GM12878 (cell line): ENCODE results near the gene TESK2. TPM values are rescaled to one million over a fixed set of nuclear protein-coding genes. Genes with fewer than 3 reads are reported as not detected.

ENCODE experiments used
- ATAC-seq: fragments of 200-7000 bp; cut with Tn5 transposase; 3 replicates; pipeline ENCODE4 v1.9.1; 2020; ENCODE audit warnings: mild to moderate bottlenecking, moderate library complexity
- BruUV-seq: library from RNA; stranded (reverse); fragments of 400-500 nt; replicated peaks from 2 replicates; lab custom pipeline; 2021; lab: Mats Ljungman, UMichigan
- CTCF ChIA-PET: fragments of 300-600 bp; sonication (Branson Sonifier 250); formaldehyde crosslinking; extraction: SDS; loops from one replicate; lab custom pipeline; 2021; ENCODE audit warnings: inconsistent platforms; lab: Yijun Ruan, JAX
- POLR2A ChIA-PET: fragments of 350-600 bp; formaldehyde crosslinking; extraction: SDS; loops from one replicate; lab custom pipeline; 2021; ENCODE audit warnings: inconsistent platforms; lab: Charles Lee
- RAD21 ChIA-PET: fragments of 300-600 bp; sonication (Branson Sonifier 250); formaldehyde crosslinking; loops from one replicate; lab custom pipeline; 2023; ENCODE audit warnings: antibody characterized with exemption; ENCODE audit not compliant: unreplicated experiment; lab: Charles Lee
- SMC1A ChIA-PET: fragments of 300-600 bp; sonication (Branson Sonifier 250); formaldehyde crosslinking; loops from one replicate; lab custom pipeline; 2023; ENCODE audit not compliant: unreplicated experiment, uncharacterized antibody; lab: Charles Lee
- DNase-seq: peaks from one replicate; pipeline ENCODE4 v3.0.0-alpha.2; 2011; ENCODE audit warnings: low read depth, low spot score
- FAIRE-seq: peaks from 3 replicates; lab custom pipeline; 2011; peaks lifted over from hg19 to GRCh38; lab: Jason Lieb, UNC
- H2AFZ ChIP-seq: 2 replicates; pipeline ENCODE4 v1.6.0; 2011; ENCODE audit warnings: low read depth, low read length, control low read depth; ENCODE audit not compliant: control insufficient read depth
- H3K27ac ChIP-seq: 2 replicates; pipeline ENCODE4 v1.5.1; 2011; ENCODE audit warnings: control low read depth; ENCODE audit not compliant: control insufficient read depth, insufficient read depth
- H3K27me3 ChIP-seq, 2 experiments: replicated peaks in 1 of 2; 2 replicates each; pipeline versions ENCODE4 v1.6.0 to v1.6.1; 2011; ENCODE audit warnings: low read length in 1 of 2; ENCODE audit not compliant: control insufficient read depth in 2 of 2, insufficient read depth in 2 of 2
- H3K36me3 ChIP-seq, 2 experiments: 2 replicates each; pipeline ENCODE4 v1.5.1; 2011; ENCODE audit warnings: low read length in 1 of 2; ENCODE audit not compliant: control insufficient read depth in 2 of 2, insufficient read depth in 2 of 2
- H3K4me1 ChIP-seq: 2 replicates; pipeline ENCODE4 v1.6.1; 2011; ENCODE audit warnings: mild to moderate bottlenecking, low read length, moderate library complexity, mixed read lengths; ENCODE audit not compliant: control insufficient read depth, insufficient read depth
- H3K4me2 ChIP-seq: 2 replicates; pipeline ENCODE4 v1.6.0; 2011; ENCODE audit warnings: control low read depth; ENCODE audit not compliant: control insufficient read depth, insufficient read depth
- H3K4me3 ChIP-seq: fragments of 200-600 bp; sonication (generic); 2 replicates; pipeline ENCODE4 v1.5.1; 2016
- H3K79me2 ChIP-seq: 2 replicates; pipeline ENCODE4 v1.6.0; 2011; ENCODE audit warnings: low read length; ENCODE audit not compliant: control insufficient read depth, insufficient read depth
- H3K9ac ChIP-seq: 2 replicates; pipeline ENCODE4 v1.8.0; 2011; ENCODE audit warnings: low read length, control low read depth, mixed read lengths; ENCODE audit not compliant: control insufficient read depth, insufficient read depth
- H3K9me3 ChIP-seq: replicated peaks from 3 replicates; pipeline ENCODE4 v1.5.1; 2011; ENCODE audit warnings: mild to moderate bottlenecking, low read length; ENCODE audit not compliant: control insufficient read depth, insufficient read depth
- H4K20me1 ChIP-seq: 2 replicates; pipeline ENCODE4 v1.6.0; 2011; ENCODE audit not compliant: control insufficient read depth, insufficient read depth
- BRCA1 ChIP-seq: IDR thresholded peaks from 2 replicates; pipeline ENCODE4 v1.6.1; 2011; ENCODE audit warnings: low read depth, low read length, improper control_type of control experiment
- CHD2 ChIP-seq: IDR thresholded peaks from 2 replicates; pipeline ENCODE4 v1.6.1; 2011; ENCODE audit warnings: low read depth, low read length, improper control_type of control experiment, borderline replicate concordance
- EP300 ChIP-seq, 2 experiments: fragments of 150-350 bp in 1 of 2; IDR thresholded peaks; 2 replicates each; pipeline ENCODE4 v1.6.1; 2011 to 2012; ENCODE audit warnings: low read depth in 2 of 2, low read length in 2 of 2, borderline replicate concordance in 1 of 2, improper control_type of control experiment in 1 of 2, inconsistent platforms in 1 of 2; ENCODE audit not compliant: control insufficient read depth in 1 of 2
- ESRRA ChIP-seq: IDR thresholded peaks from 2 replicates; pipeline ENCODE4 v1.6.1; 2012; ENCODE audit warnings: mild to moderate bottlenecking, low read length, improper control_type of control experiment
- HCFC1 ChIP-seq: fragments of 150-350 bp; IDR thresholded peaks from 2 replicates; pipeline ENCODE4 v1.6.1; 2014; ENCODE audit warnings: low read length
- IRF4 ChIP-seq: IDR thresholded peaks from 2 replicates; pipeline ENCODE4 v1.6.1; 2011; ENCODE audit warnings: low read depth, low read length
- KLF5 ChIP-seq: fragments of 450-650 bp; IDR thresholded peaks from 2 replicates; pipeline ENCODE4 v1.6.1; 2014; ENCODE audit warnings: mild to moderate bottlenecking; ENCODE audit not compliant: partially characterized antibody
- MXI1 ChIP-seq: fragments of 150-350 bp; IDR thresholded peaks from 2 replicates; pipeline ENCODE4 v1.6.1; 2011; ENCODE audit warnings: low read depth, mild to moderate bottlenecking, inconsistent platforms, low read length, improper control_type of control experiment
- MYB ChIP-seq: fragments of 150-350 bp; IDR thresholded peaks from 2 replicates; pipeline ENCODE4 v1.6.1; 2014; ENCODE audit warnings: mild to moderate bottlenecking, low read depth, low read length, borderline replicate concordance
- NFXL1 ChIP-seq: fragments of 450-650 bp; IDR thresholded peaks from 2 replicates; pipeline ENCODE4 v1.6.1; 2017; ENCODE audit warnings: antibody characterized with exemption, mild to moderate bottlenecking, borderline replicate concordance
- NR2C1 ChIP-seq: fragments of 450-650 bp; IDR thresholded peaks from 2 replicates; pipeline ENCODE4 v1.6.1; 2017; ENCODE audit warnings: antibody characterized with exemption, mild to moderate bottlenecking, moderate library complexity
- RBBP5 ChIP-seq: fragments of 200-600 bp; sonication (generic); conservative IDR thresholded peaks from 2 replicates; pipeline ENCODE4 v1.6.1; 2016
- SREBF2 ChIP-seq: IDR thresholded peaks from 2 replicates; pipeline ENCODE4 v1.6.1; 2012; ENCODE audit warnings: mild to moderate bottlenecking, low read length
- ZZZ3 ChIP-seq: IDR thresholded peaks from 2 replicates; pipeline ENCODE4 v1.6.1; 2011; ENCODE audit warnings: low read depth; ENCODE audit not compliant: control insufficient read depth, insufficient read length
- WGBS: methylation state at CpG from one replicate; pipeline ENCODE4 v1.1.6; 2016; ENCODE audit warnings: low lambda C conversion rate; ENCODE audit not compliant: insufficient replicate concordance, insufficient coverage; ENCODE audit errors: missing lambda C conversion rate; 5-methylcytosine and 5-hydroxymethylcytosine counted together
- in situ Hi-C: fragments of 300-500 bp; cut with MboI; formaldehyde crosslinking; loops from 9 replicates; pipeline ENCODE4 v1.14.3; 2018; ENCODE audit warnings: mixed read lengths
- intact Hi-C: fragments of 100-400 bp; cut with micrococcal nuclease; formaldehyde crosslinking; loops from one replicate; pipeline ENCODE4 v1.14.2; 2022; ENCODE audit not compliant: unreplicated experiment
- polyA plus RNA-seq, 11 experiments: library from polyadenylated mRNA; depleted of rRNA in 4 of 11; unstranded in 6 of 11; stranded (reverse) in 5 of 11; fragments of >200 nt; fragmentation: Nextera tagmentation in 4 of 11; fragmentation: Illumina TruSeq in 1 of 11; extraction: Ambion mirVana in 4 of 11; extraction: Trizol in 1 of 11; gene quantifications; 1 replicate in 1 of 11; 2 replicates in 10 of 11; pipeline versions ENCODE4 v1.2.1 to v1.2.3, GENCODE V29; 2011 to 2016; ENCODE audit warnings: inconsistent platforms in 2 of 11, missing spikeins in 2 of 11, low read depth in 1 of 11
- total RNA-seq, 4 experiments: library from RNA; depleted of rRNA in 3 of 4; stranded (reverse); fragments of >200 nt in 3 of 4; fragmentation: Illumina TruSeq in 1 of 4; extraction: Trizol in 1 of 4; gene quantifications; 2 replicates each; pipeline versions ENCODE4 v1.2.1 to v1.2.3, GENCODE V29; 2013 to 2021

TESK2 gene
- total and polyA plus RNA-seq, 10 of the 15 experiments (the other 5 are each of a cell fraction or from before 2014, with no cell fraction given): 2.2 to 10.0 (median 5.7) TPM

DNA sequence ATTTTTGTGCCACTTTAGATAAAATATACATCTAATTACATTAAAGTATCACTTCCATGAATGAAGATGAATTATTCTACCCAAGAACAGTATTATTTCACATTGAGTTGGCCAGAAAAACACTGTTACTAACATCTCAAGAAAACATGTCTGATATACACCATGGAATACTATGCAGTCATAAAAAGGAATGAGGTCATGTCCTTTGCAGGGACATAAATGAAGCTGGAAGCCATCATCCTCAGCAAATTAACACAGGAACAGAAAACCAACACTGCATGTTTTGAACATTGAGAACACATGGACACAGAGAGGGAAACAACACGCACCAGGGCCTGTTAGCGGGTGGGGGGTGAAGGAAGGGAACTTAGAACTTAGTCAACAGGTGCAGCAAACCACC, 69.0 kb downstream of the TESK2 start:
- H3K9ac ChIP-seq: no peak overlapping the region
- no peak overlapping the region for H3K27ac ChIP-seq
- TF ChIP-seq MYB (no peak), ESRRA (no peak), BRCA1 (no peak), ZZZ3 (no peak), RBBP5 (no peak), NR2C1 (no peak), IRF4 (no peak), SREBF2 (no peak), NFXL1 (no peak), MXI1 (no peak), HCFC1 (no peak), EP300 (IDR thresholded peaks at IDR 0.05; ENCODE audit: borderline replicate concordance in 1 of 2, control insufficient read depth in 1 of 2, low read depth in 2 of 2, low read length in 2 of 2) (no peak), KLF5 (no peak), CHD2 (no peak)
- TF ChIP-seq, all 136 proteins: peak for 0
- H3K79me2 ChIP-seq: no peaks in the 10 kb centered on the region
- H2AFZ ChIP-seq: no peak overlapping the region
- CTCF ChIA-PET: no interaction called here
- DNase-seq (no peak), FAIRE-seq (no peak), ATAC-seq (no peak)
- POLR2A ChIA-PET: interaction anchor here (0.5 kb wide), 1 partner anchor 40 kb away, joined by 4 read pairs; no protein-coding TSS in a partner anchor
- H3K4me3 ChIP-seq: no peak overlapping the region
- H3K4me1 ChIP-seq: no peaks in the 10 kb centered on the region
- WGBS: 100% methylated on average over 2 of the region's 2 CpGs
- BruUV-seq: no TSS peak
- H3K4me2 ChIP-seq: no peak overlapping the region
- intact Hi-C loops: no loop called here
- in situ Hi-C loops: no loop called here
- no peaks in the 10 kb centered on the region for H4K20me1 ChIP-seq
- H3K36me3 ChIP-seq: no peaks in the 10 kb centered on the region
- H3K9me3 ChIP-seq: no peaks in the 10 kb centered on the region; the same call in 2 of the 3 replicates
- RAD21 ChIA-PET: no interaction called here
- SMC1A ChIA-PET: no interaction called here
- no peaks in the 10 kb centered on the region for H3K27me3 ChIP-seq
